ENCODE data around the gene MARCHF2. TPM values are rescaled to one million over a fixed set of nuclear protein-coding genes. Genes with fewer than 3 reads are reported as not detected.

MARCHF2 gene
- total and polyA plus RNA-seq, 9 of the 15 experiments (the other 6 are each of a cell fraction or from before 2014, with no cell fraction given) = 0.39 to 6.4 (median 2.2) TPM

GRCh38 chr19:8444677-8445487, 31.8 kb downstream of the MARCHF2 start, which contains the start of gene HNRNPM:
HNRNPM (plus strand) TSS chr19:8444975; CDS start chr19:8444999, 24 bp downstream.
- peak within 1 kb of the TSS; percentile 88 for H3K4me2 ChIP-seq (ENCODE audit: insufficient read depth, low read length)
- intact Hi-C loops (cut with micrococcal nuclease) = loop anchor here (2.0 kb wide), 1 partner anchor 26 kb away; no protein-coding TSS in a partner anchor
- H4K20me1 ChIP-seq (replicated peaks; ENCODE audit: control insufficient read depth, insufficient read depth, low read length) = peaks cover 30% of the 10 kb centered on the region
- peak within 1 kb of the TSS; percentile 81 for H2AFZ ChIP-seq (ENCODE audit: low read depth, low read length)
- ATAC-seq (peak; percentile 96), FAIRE-seq (peak; percentile 97), DNase-seq (ENCODE audit: extremely low read depth in 1 of 4, low spot score in 3 of 4) (peak; percentile 98 to 99 (median 99))
- H3K4me1 ChIP-seq (replicated peaks in 1 of 2; ENCODE audit: control insufficient read depth in 2 of 2, insufficient read depth in 2 of 2, low read length in 2 of 2) = peaks cover 20 to 38% of the 10 kb centered on the region in 2 experiments
- CTCF ChIA-PET (ENCODE audit: low intra/inter-chr PET ratio) = no interaction called here
- H3K79me2 ChIP-seq (ENCODE audit: control insufficient read depth, insufficient read depth, low read length) = peaks cover 50% of the 10 kb centered on the region
- H3K9me3 ChIP-seq (replicated peaks; ENCODE audit: control insufficient read depth, insufficient read depth, low read depth, low read length) = no peaks in the 10 kb centered on the region
- BruUV-seq (replicated peaks) = TSS peak; percentile 60
- peak within 1 kb of the TSS; percentile 96 for H3K4me3 ChIP-seq
- no peaks in the 10 kb centered on the region for H3K27me3 ChIP-seq (ENCODE audit: control insufficient read depth in 2 of 2, insufficient read depth in 2 of 2, low read length in 2 of 2)
- in situ Hi-C loops (cut with MboI) = no loop called here
- H3K9ac ChIP-seq (ENCODE audit: insufficient read depth in 1 of 2, low read depth in 2 of 2, low read length in 2 of 2) = peak within 1 kb of the TSS; percentile 100
- H3K9me1 ChIP-seq (ENCODE audit: control insufficient read depth, insufficient read depth, low read length) = peaks cover 2% of the 10 kb centered on the region
- POLR2A ChIA-PET = interaction anchor here (0.6 to 3.1 kb wide), 18 partner anchors 11 to 137 kb away, joined by 3 to 18 read pairs (median 4); partner anchors contain the start of genes MARCHF2, RAB11B and ZNF414
- 1% methylated on average over 58 of the region's 93 CpGs for WGBS (ENCODE audit: insufficient coverage, low coverage, missing lambda C conversion rate)
- peak within 1 kb of the TSS; percentile 98 for H3K27ac ChIP-seq (ENCODE audit: extremely low read depth, low read depth, low read length)
- H3K36me3 ChIP-seq (ENCODE audit: control insufficient read depth, insufficient read depth, low read length) = peaks cover 34% of the 10 kb centered on the region
- TF ChIP-seq ZNF316 (IDR thresholded peaks at IDR 0.05) (0 out of 2 replicates have a peak, but pooled peaks have one; percentile 15), HMGN3 (IDR thresholded peaks at IDR 0.05; ENCODE audit: borderline replicate concordance, extremely low read depth, insufficient read length, low read depth, low read length) (peak; percentile 92), ZBTB43 (CRISPR knock-in tag; IDR thresholded peaks at IDR 0.05) (peak; percentile 9; the same call in 1 of the 2 replicates), CTCFL (IDR thresholded peaks at IDR 0.05; ENCODE audit: borderline replicate concordance, insufficient read depth, low read depth, low read length, poor library complexity, severe bottlenecking) (no peak), CHD1 (IDR thresholded peaks at IDR 0.05; ENCODE audit: low read length) (peak; percentile 96), GTF2B (IDR thresholded peaks at IDR 0.05; ENCODE audit: extremely low read depth, insufficient read length) (no peak), PCBP1 (IDR thresholded peaks at IDR 0.05; ENCODE audit: low read depth, low read length, poor library complexity, severe bottlenecking) (peak; percentile 40), ZNF395 (CRISPR knock-in tag; IDR thresholded peaks at IDR 0.05) (peak; percentile 86), HDAC6 (IDR thresholded peaks at IDR 0.05; ENCODE audit: low read depth, low read length) (no peak), POLR2AphosphoS5 (IDR thresholded peaks at IDR 0.05; ENCODE audit: control insufficient read depth, insufficient read depth, low read depth, low read length) (peak; percentile 83), KDM1A (IDR thresholded peaks at IDR 0.05) (no peak), SUPT5H (IDR thresholded peaks at IDR 0.05) (peak; percentile 97), CC2D1A (IDR thresholded peaks at IDR 0.05) (0 out of 2 replicates have a peak, but pooled peaks have one; percentile 4), SLC30A9 (CRISPR knock-in tag; IDR thresholded peaks at IDR 0.05) (no peak)
